Measurements from ENCODE around the gene TIRAP. TPM values are rescaled to one million over a fixed set of nuclear protein-coding genes. Genes with fewer than 3 reads are reported as not detected.

TIRAP gene
- total RNA-seq, 1 donor from 2014 or later, result 2.3 TPM

- no peak overlapping the region for H3K4me3 ChIP-seq (ENCODE audit: low read depth, low read length)
- no peak for TF ChIP-seq CTCF (conservative IDR thresholded peaks at IDR 0.05; ENCODE audit: low read depth, low read length)
- DNase-seq (ENCODE audit: low read depth), result no peak
Observed at GRCh38 chr11:126310992-126311310, 28.1 kb downstream of the TIRAP start.

- no peak for TF ChIP-seq CTCF (conservative IDR thresholded peaks at IDR 0.05; ENCODE audit: low read depth, low read length)
- no peak overlapping the region for H3K4me3 ChIP-seq (ENCODE audit: low read depth, low read length)
- no peak for DNase-seq (ENCODE audit: low read depth)
Observed at GRCh38 chr11:126311401-126312291, 28.8 kb downstream of the TIRAP start.

GRCh38 chr11:126312961-126313360 lies 30.1 kb downstream of the TIRAP start:
- TF ChIP-seq CTCF (conservative IDR thresholded peaks at IDR 0.05; ENCODE audit: low read depth, low read length), result no peak
- DNase-seq (ENCODE audit: low read depth), result no peak

GRCh38 chr11:126313826-126314225 lies 30.9 kb downstream of the TIRAP start:
- H3K4me3 ChIP-seq (ENCODE audit: low read depth, low read length), result no peak overlapping the region
- DNase-seq (ENCODE audit: low read depth), result no peak
- TF ChIP-seq CTCF (conservative IDR thresholded peaks at IDR 0.05; ENCODE audit: low read depth, low read length), result no peak

More at GRCh38 chr11:126312961-126313360, 30.1 kb downstream of the TIRAP start:
- no peak overlapping the region for H3K4me3 ChIP-seq (ENCODE audit: low read depth, low read length)

GRCh38 chr11:126317432-126317755 lies 34.5 kb downstream of the TIRAP start:
- no peak for TF ChIP-seq CTCF (conservative IDR thresholded peaks at IDR 0.05; ENCODE audit: low read depth, low read length)
- no peak overlapping the region for H3K4me3 ChIP-seq (ENCODE audit: low read depth, low read length)
- no peak for DNase-seq (ENCODE audit: low read depth)

- H3K4me3 ChIP-seq (ENCODE audit: low read depth, low read length), result no peak overlapping the region
- TF ChIP-seq CTCF (conservative IDR thresholded peaks at IDR 0.05; ENCODE audit: low read depth, low read length), result no peak
- no peak for DNase-seq (ENCODE audit: low read depth)
Observed at GRCh38 chr11:126317756-126318573, 35.1 kb downstream of the TIRAP start.

Measured in epithelial cell of proximal tubule (primary cell).